ENCODE results near the gene MXRA8. TPM values are rescaled to one million over a fixed set of nuclear protein-coding genes. Genes with fewer than 3 reads are reported as not detected.

MXRA8 gene
- total and polyA plus RNA-seq, 2 experiments from 2014 or later = 155 to 242 TPM

DNA sequence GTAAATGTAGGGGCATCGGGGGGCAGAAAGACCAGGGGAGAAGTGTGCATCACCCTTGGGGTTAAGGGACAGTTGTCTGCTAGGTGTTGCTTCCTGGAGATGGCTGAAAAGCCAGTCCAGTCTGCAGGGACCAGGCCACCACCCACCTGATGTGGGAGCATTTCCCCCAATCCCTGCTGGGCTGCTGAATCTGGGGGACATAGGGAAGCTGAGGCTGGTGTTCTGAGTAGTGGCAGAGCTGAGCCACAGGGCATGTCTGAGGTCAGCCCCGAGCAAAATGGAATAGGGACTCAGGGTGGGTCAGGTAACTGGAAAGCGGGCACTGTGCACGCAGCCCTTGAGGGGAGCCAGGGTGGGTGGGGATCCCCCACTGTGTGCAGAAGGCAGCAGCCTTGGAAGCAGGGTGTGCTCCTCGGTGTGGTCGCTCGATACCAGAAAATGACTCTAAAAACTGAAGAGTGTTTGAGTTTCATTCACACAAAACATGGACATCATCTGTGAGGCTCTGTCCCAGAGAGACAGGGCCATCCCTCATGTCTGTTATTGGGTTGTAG, 43.2 kb upstream of the MXRA8 start:
- H3K4me2 ChIP-seq = peak overlapping the region; percentile 92
- DNase-seq (ENCODE audit: low spot score) = no peak
- H3K27ac ChIP-seq = peak overlapping the region; percentile 33
- TF ChIP-seq EZH2phosphoT487 (IDR thresholded peaks at IDR 0.05; ENCODE audit: low read depth, severe bottlenecking, unreplicated experiment) (no peak), EZH2 (IDR thresholded peaks at IDR 0.05; ENCODE audit: borderline replicate concordance) (no peak)
- TF ChIP-seq, protein P1, sequence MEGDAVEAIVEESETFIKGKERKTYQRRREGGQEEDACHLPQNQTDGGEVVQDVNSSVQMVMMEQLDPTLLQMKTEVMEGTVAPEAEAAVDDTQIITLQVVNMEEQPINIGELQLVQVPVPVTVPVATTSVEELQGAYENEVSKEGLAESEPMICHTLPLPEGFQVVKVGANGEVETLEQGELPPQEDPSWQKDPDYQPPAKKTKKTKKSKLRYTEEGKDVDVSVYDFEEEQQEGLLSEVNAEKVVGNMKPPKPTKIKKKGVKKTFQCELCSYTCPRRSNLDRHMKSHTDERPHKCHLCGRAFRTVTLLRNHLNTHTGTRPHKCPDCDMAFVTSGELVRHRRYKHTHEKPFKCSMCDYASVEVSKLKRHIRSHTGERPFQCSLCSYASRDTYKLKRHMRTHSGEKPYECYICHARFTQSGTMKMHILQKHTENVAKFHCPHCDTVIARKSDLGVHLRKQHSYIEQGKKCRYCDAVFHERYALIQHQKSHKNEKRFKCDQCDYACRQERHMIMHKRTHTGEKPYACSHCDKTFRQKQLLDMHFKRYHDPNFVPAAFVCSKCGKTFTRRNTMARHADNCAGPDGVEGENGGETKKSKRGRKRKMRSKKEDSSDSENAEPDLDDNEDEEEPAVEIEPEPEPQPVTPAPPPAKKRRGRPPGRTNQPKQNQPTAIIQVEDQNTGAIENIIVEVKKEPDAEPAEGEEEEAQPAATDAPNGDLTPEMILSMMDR (IDR thresholded peaks at IDR 0.05; ENCODE audit: poor library complexity) = no peak
- H3K4me3 ChIP-seq = no peak overlapping the region
- no peak overlapping the region for H2AFZ ChIP-seq
- H3K36me3 ChIP-seq (replicated peaks; ENCODE audit: insufficient read depth, low read depth) = no peaks in the 10 kb centered on the region
- H3K9me2 ChIP-seq (replicated peaks; ENCODE audit: insufficient read depth) = no peaks in the 10 kb centered on the region
- H3K9me3 ChIP-seq (ENCODE audit: low read depth) = no peaks in the 10 kb centered on the region
- peaks cover 72% of the 10 kb centered on the region for H3K79me2 ChIP-seq
- no peaks in the 10 kb centered on the region for H3K27me3 ChIP-seq
- no peaks in the 10 kb centered on the region for H4K20me1 ChIP-seq (ENCODE audit: insufficient read depth, poor library complexity, severe bottlenecking)
- WGBS (ENCODE audit: low lambda C conversion rate, missing lambda C conversion rate) = 96% methylated on average over 7 of the region's 7 CpGs
- H3K4me1 ChIP-seq (ENCODE audit: insufficient read depth) = peaks cover 34% of the 10 kb centered on the region

DNA sequence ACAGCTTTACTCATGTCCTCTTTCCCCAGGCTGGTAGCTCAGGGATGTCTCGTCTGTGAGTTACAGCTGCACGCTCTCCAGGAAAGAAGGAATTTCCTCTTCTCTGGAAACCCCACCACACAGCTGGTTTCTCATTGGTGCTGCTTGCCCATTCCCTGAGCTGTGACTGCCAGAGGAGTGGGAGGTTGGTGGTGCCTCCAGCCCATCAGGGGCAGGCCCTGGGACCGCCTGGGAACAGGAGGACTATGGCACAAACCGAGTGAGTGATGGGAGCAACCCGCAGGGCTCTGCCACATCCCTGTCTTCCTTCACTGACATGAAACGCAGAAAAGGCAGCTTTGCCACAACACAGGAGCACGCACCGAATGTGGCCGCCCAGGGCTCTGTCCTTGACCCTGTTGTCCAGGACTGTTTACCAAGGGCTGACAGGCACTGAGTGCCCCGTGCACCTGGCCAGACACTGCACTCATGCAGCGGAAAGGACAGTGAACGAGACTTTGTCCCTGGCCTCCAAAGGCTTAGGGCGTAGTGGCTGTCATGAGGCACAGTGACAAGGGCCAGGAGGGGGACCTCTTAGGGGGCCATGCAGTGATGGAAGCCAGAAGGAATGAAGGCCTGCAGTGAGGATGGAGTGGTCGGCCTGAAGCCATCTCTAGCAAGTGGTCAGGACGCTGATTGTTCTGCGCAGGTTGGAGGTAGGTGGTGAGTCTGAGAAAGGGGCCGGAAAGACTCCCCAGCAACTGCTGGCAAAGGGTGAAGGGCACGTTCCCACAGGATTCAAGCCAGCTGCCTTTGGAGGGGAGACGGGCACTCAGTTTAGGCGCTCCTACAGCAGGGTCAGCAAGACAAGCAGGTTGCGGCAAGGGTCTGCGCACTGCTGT, 42.5 kb upstream of the MXRA8 start:
- Histone ChIP-seq H3K4me3 (peak overlapping the region; percentile 48), H3K27ac (peak overlapping the region; percentile 83)
- peak; percentile 38 for DNase-seq (ENCODE audit: low spot score)

DNA sequence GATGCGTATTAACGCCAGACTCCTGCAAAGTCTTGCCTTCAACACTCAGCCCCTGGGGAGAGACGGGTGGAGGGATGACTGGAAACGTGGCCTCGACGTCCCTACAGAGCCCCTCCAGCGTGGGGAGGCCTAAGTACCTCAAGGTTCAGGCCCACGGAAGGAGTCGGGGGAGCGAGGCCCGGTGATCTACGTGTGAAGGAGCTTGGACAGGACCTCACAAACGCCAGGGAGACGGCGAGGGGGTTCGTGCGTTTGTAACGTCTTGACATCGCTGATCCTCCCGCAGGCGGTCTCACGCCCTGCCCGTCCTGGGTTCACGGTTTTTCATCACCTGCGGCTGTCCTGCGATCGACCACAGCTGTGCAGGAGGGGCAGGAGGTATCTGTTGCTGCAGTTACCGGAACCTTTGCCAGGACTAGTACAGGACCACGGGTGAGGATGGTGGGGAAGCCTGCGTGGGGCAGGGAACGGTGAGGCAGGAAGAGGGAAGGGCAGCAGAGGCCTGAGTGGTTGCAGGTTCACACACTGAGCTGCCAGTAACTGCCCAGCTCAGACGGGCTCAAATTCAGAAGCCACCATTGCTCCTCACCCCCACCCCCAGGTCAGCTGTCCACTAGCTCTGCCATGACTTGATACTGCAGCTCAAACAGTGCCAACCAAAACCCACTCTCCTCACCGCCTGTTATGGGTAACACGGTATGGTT, 41.7 kb upstream of the MXRA8 start:
- H4K20me1 ChIP-seq (ENCODE audit: insufficient read depth, poor library complexity, severe bottlenecking) = no peaks in the 10 kb centered on the region
- H3K4me1 ChIP-seq (ENCODE audit: insufficient read depth) = peaks cover 26% of the 10 kb centered on the region
- TF ChIP-seq EZH2phosphoT487 (IDR thresholded peaks at IDR 0.05; ENCODE audit: low read depth, severe bottlenecking, unreplicated experiment) = no peak
- TF ChIP-seq, protein P1 (IDR thresholded peaks at IDR 0.05; ENCODE audit: poor library complexity) = no peak
- no peak for TF ChIP-seq EZH2 (IDR thresholded peaks at IDR 0.05; ENCODE audit: borderline replicate concordance)
- H3K36me3 ChIP-seq (replicated peaks; ENCODE audit: insufficient read depth, low read depth) = no peaks in the 10 kb centered on the region
- peaks cover 69% of the 10 kb centered on the region for H3K79me2 ChIP-seq
- no peaks in the 10 kb centered on the region for H3K9me3 ChIP-seq (ENCODE audit: low read depth)
- no peaks in the 10 kb centered on the region for H3K9me2 ChIP-seq (replicated peaks; ENCODE audit: insufficient read depth)
- no peak for DNase-seq (ENCODE audit: low spot score)
- peak overlapping the region; percentile 92 for H3K4me2 ChIP-seq
- no peaks in the 10 kb centered on the region for H3K27me3 ChIP-seq
- peak overlapping the region; percentile 15 for H2AFZ ChIP-seq
- H3K27ac ChIP-seq = peak overlapping the region; percentile 83
- WGBS (ENCODE audit: low lambda C conversion rate, missing lambda C conversion rate) = 9% methylated on average over 31 of the region's 34 CpGs
- H3K4me3 ChIP-seq = peak overlapping the region; percentile 48

More for the DNA sequence above, 42.5 kb upstream of the MXRA8 start:
- Histone ChIP-seq H3K36me3 (replicated peaks; ENCODE audit: insufficient read depth, low read depth) (no peaks in the 10 kb centered on the region), H2AFZ (no peak overlapping the region), H3K79me2 (peaks cover 69% of the 10 kb centered on the region), H4K20me1 (ENCODE audit: insufficient read depth, poor library complexity, severe bottlenecking) (no peaks in the 10 kb centered on the region), H3K4me1 (ENCODE audit: insufficient read depth) (peaks cover 28% of the 10 kb centered on the region), H3K27me3 (no peaks in the 10 kb centered on the region), H3K4me2 (peak overlapping the region; percentile 92), H3K9me2 (replicated peaks; ENCODE audit: insufficient read depth) (no peaks in the 10 kb centered on the region), H3K9me3 (ENCODE audit: low read depth) (no peaks in the 10 kb centered on the region)
- TF ChIP-seq EZH2 (IDR thresholded peaks at IDR 0.05; ENCODE audit: borderline replicate concordance) (no peak), EZH2phosphoT487 (IDR thresholded peaks at IDR 0.05; ENCODE audit: low read depth, severe bottlenecking, unreplicated experiment) (no peak)
- TF ChIP-seq, protein P1 (IDR thresholded peaks at IDR 0.05; ENCODE audit: poor library complexity) = no peak
- 88% methylated on average over 22 of the region's 22 CpGs for WGBS (ENCODE audit: low lambda C conversion rate, missing lambda C conversion rate)
